AG09309 (cell line): Measurements from ENCODE around the gene SESN1.

Experiments
- DNase-seq: peaks from one replicate; pipeline ENCODE4 v3.0.0-alpha.2; 2010; ENCODE audit warnings: low read depth
- H3K4me3 ChIP-seq: 2 replicates; pipeline ENCODE4 v1.5.1; 2011; ENCODE audit warnings: mild to moderate bottlenecking, low read depth, low read length, moderate library complexity; ENCODE audit not compliant: control insufficient read depth
- CTCF ChIP-seq: IDR thresholded peaks from 2 replicates; pipeline ENCODE4 v1.5.1; 2011; ENCODE audit warnings: mild to moderate bottlenecking, low read depth, low read length, inconsistent platforms; ENCODE audit not compliant: insufficient read depth, control insufficient read depth; ENCODE audit errors: missing control alignments

The SESN1 gene

GRCh38 chr6:108960601-108961000 lies 134.0 kb downstream of the SESN1 start:
- no peak for DNase-seq
- TF ChIP-seq CTCF = no peak
- no peak overlapping the region for H3K4me3 ChIP-seq

- H3K4me3 ChIP-seq = no peak overlapping the region
- TF ChIP-seq CTCF = no peak
- no peak for DNase-seq
Measured at GRCh38 chr6:108959972-108960582, 134.6 kb downstream of the SESN1 start.

GRCh38 chr6:108958900-108959770 lies 135.5 kb downstream of the SESN1 start:
- no peak for DNase-seq
- no peak for TF ChIP-seq CTCF
- no peak overlapping the region for H3K4me3 ChIP-seq

GRCh38 chr6:108957221-108957620 lies 137.4 kb downstream of the SESN1 start:
- H3K4me3 ChIP-seq = no peak overlapping the region
- no peak for TF ChIP-seq CTCF
- no peak for DNase-seq

- no peak for TF ChIP-seq CTCF
- no peak for DNase-seq
- H3K4me3 ChIP-seq = no peak overlapping the region
Measured at GRCh38 chr6:108955329-108955949, 139.2 kb downstream of the SESN1 start.

GRCh38 chr6:108953681-108954080 lies 141.0 kb downstream of the SESN1 start:
- TF ChIP-seq CTCF = no peak
- no peak overlapping the region for H3K4me3 ChIP-seq
- no peak for DNase-seq
